Transverse colon (tissue), 3 donors: Measurements from ENCODE around the gene PPAN.

Experiments used
- EP300 ChIP-seq: sonication (generic); formaldehyde crosslinking; IDR thresholded peaks from one replicate; pipeline ENCODE4 v1.6.1; 2017; ENCODE audit warnings: antibody characterized with exemption, low read depth
- POLR2A ChIP-seq: fragments of 450-650 bp; IDR thresholded peaks from one replicate; pipeline ENCODE4 v1.6.1; 2016; ENCODE audit warnings: antibody characterized with exemption, mild to moderate bottlenecking, moderate library complexity
- TF ChIP-seq, protein P1 (sequence below), 5 experiments: fragments of 200-600 bp in 3 of 5; fragments of 450-650 bp in 2 of 5; sonication (generic) in 3 of 5; IDR thresholded peaks; 1 replicate in 2 of 5; 2 replicates in 3 of 5; pipeline ENCODE4 v1.5.1; 2016 to 2017; ENCODE audit warnings: antibody characterized with exemption in 5 of 5, inconsistent platforms in 3 of 5, mild to moderate bottlenecking in 2 of 5, moderate library complexity in 1 of 5

DNA sequence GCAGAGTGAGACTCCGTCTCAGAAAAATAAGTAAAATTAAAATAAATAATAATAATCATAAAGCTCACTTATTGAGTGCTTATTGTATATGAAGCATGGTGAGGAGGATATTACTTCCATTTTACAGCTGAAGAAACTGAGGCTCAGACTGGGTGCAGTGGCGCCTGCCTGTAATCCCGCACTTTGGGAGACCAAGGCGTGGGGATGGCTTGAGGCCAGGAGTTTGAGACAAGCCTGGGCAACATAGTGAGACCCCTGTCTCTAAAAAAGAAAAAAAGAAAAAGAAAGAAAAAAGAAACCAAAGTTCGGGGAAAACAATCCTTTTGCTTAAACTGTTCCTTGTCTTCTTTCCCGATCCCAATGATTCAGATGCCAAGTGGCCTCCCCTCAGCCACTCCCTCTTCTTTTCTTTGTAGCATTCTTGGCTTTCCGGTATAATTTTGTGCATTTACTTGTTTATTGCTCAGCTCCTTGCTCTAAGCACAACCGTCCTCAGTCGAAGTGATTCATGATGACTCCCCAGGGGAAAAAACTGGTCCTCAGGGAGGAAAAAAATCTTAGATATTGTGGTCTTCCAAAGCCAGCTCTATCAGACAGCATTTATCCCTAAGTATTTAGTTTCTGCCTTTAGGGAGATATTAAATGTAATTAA lies 14.5 kb downstream of the PPAN start:
- TF ChIP-seq, protein P1, sequence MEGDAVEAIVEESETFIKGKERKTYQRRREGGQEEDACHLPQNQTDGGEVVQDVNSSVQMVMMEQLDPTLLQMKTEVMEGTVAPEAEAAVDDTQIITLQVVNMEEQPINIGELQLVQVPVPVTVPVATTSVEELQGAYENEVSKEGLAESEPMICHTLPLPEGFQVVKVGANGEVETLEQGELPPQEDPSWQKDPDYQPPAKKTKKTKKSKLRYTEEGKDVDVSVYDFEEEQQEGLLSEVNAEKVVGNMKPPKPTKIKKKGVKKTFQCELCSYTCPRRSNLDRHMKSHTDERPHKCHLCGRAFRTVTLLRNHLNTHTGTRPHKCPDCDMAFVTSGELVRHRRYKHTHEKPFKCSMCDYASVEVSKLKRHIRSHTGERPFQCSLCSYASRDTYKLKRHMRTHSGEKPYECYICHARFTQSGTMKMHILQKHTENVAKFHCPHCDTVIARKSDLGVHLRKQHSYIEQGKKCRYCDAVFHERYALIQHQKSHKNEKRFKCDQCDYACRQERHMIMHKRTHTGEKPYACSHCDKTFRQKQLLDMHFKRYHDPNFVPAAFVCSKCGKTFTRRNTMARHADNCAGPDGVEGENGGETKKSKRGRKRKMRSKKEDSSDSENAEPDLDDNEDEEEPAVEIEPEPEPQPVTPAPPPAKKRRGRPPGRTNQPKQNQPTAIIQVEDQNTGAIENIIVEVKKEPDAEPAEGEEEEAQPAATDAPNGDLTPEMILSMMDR (IDR thresholded peaks at IDR 0.05) = no peak
- TF ChIP-seq EP300 (no peak), POLR2A (no peak)
